T-cell (primary cell): Measurements from ENCODE around the gene SLC2A10. TPM values are rescaled to one million over a fixed set of nuclear protein-coding genes. Genes with fewer than 3 reads are reported as not detected.

Experiments used
- ATAC-seq, 4 experiments: fragments of 200-7000 bp in 3 of 4; fragments of 150-1000 bp in 1 of 4; cut with Tn5 transposase; replicated peaks in 1 of 4; 1 replicate in 3 of 4; 2 replicates in 1 of 4; pipeline ENCODE4 v1.10.0; 2021; ENCODE audit warnings: moderate library complexity in 3 of 4, mild to moderate bottlenecking in 2 of 4, moderate number of reproducible peaks in 1 of 4
- CTCF ChIA-PET, 2 donors: fragments of 300-600 bp; sonication (Branson Sonifier 250); formaldehyde crosslinking; loops; one replicate each; lab custom pipeline; 2022; ENCODE audit warnings: antibody characterized with exemption in 2 of 2; lab: Charles Lee
- POLR2A ChIA-PET, 2 donors: fragments of 300-600 bp; sonication (Branson Sonifier 250); formaldehyde crosslinking; loops; one replicate each; lab custom pipeline; 2022; ENCODE audit warnings: antibody characterized with exemption in 2 of 2; lab: Charles Lee
- DNase-seq, 35 experiments: peaks; one replicate each; pipeline versions ENCODE4 v3.0.0 to v3.0.0-alpha.2; 2013 to 2023
- H3K27ac ChIP-seq: one replicate; pipeline ENCODE4 v1.5.1; 2013; ENCODE audit warnings: low read length
- H3K27me3 ChIP-seq, 2 experiments: replicated peaks in 1 of 2; 1 replicate in 1 of 2; 2 replicates in 1 of 2; pipeline versions ENCODE4 v1.6.1 to v1.7.0; 2013; ENCODE audit warnings: low read length in 1 of 2, mixed read lengths in 1 of 2; ENCODE audit not compliant: control insufficient read depth in 2 of 2, insufficient read depth in 2 of 2; ENCODE audit errors: extremely low read depth in 1 of 2
- H3K36me3 ChIP-seq, 2 donors: 1 replicate in 1 of 2; 2 replicates in 1 of 2; pipeline versions ENCODE4 v1.6.1 to v1.7.0; 2013; ENCODE audit warnings: low read length in 1 of 2; ENCODE audit not compliant: control insufficient read depth in 2 of 2, insufficient read depth in 1 of 2; ENCODE audit errors: extremely low read depth in 1 of 2
- H3K4me1 ChIP-seq, 2 experiments: 1 replicate in 1 of 2; 2 replicates in 1 of 2; pipeline versions ENCODE4 v1.6.1 to v1.7.0; 2013; ENCODE audit warnings: low read length in 2 of 2, mixed read lengths in 1 of 2; ENCODE audit not compliant: insufficient read depth in 2 of 2, control insufficient read depth in 1 of 2; ENCODE audit errors: extremely low read depth in 1 of 2
- H3K4me3 ChIP-seq, 2 donors: 1 replicate in 1 of 2; 2 replicates in 1 of 2; pipeline versions ENCODE4 v1.5.1 to v1.7.0; 2013; ENCODE audit warnings: mild to moderate bottlenecking in 2 of 2, low read length in 1 of 2, moderate library complexity in 1 of 2; ENCODE audit not compliant: control insufficient read depth in 1 of 2; ENCODE audit errors: extremely low read depth in 1 of 2
- H3K9me3 ChIP-seq: 2 replicates; pipeline ENCODE4 v1.7.0; 2013
- H3K27ac Mint-ChIP-seq, 2 donors: one replicate each; pipeline ENCODE4 v1.8.0; 2020 to 2021; ENCODE audit warnings: mild to moderate bottlenecking in 2 of 2, mixed read lengths in 2 of 2
- H3K27me3 Mint-ChIP-seq, 2 donors: one replicate each; pipeline ENCODE4 v1.8.0; 2021 to 2022; ENCODE audit warnings: mixed read lengths in 2 of 2
- H3K36me3 Mint-ChIP-seq: one replicate; pipeline ENCODE4 v1.8.0; 2021; ENCODE audit warnings: mixed read lengths
- H3K4me1 Mint-ChIP-seq, 3 donors: one replicate each; pipeline ENCODE4 v1.8.0; 2020 to 2022; ENCODE audit warnings: mixed read lengths in 3 of 3, mild to moderate bottlenecking in 1 of 3
- H3K4me3 Mint-ChIP-seq, 3 donors: one replicate each; pipeline ENCODE4 v1.8.0; 2020 to 2022; ENCODE audit warnings: mild to moderate bottlenecking in 3 of 3, mixed read lengths in 3 of 3, moderate library complexity in 3 of 3
- H3K9me3 Mint-ChIP-seq, 3 donors: one replicate each; pipeline ENCODE4 v1.8.0; 2020 to 2022; ENCODE audit warnings: mixed read lengths in 3 of 3
- WGBS: methylation state at CpG from one replicate; pipeline ENCODE4 v1.1.5; 2013; ENCODE audit warnings: missing lambda C conversion rate; ENCODE audit not compliant: insufficient coverage; 5-methylcytosine and 5-hydroxymethylcytosine counted together
- total RNA-seq, 35 experiments: library from RNA in 6 of 35; stranded (reverse) in 6 of 35; fragments of 120-200 nt in 1 of 35; gene quantifications; one replicate each; pipeline versions ENCODE4 v1.2.1 to v1.2.4 and lab custom pipeline; 2013 to 2026

SLC2A10 gene
- total RNA-seq (under 1 TPM in 3 of 5 donors, not detected in 2; 0.07 to 0.54 (median 0.09) TPM), total RNA-seq (lab: John Stamatoyannopoulos, UW) (0 to 0.41 (median 0.04) reads per million in 29 experiments)
- 0.09 TPM for total RNA-seq (2013)

- H3K4me1 ChIP-seq: peaks cover 0 to 7% of the 10 kb centered on the region in 2 experiments
- Mint-ChIP-seq H3K27me3 (peaks cover 62 to 76% of the 10 kb centered on the region in 2 donors), H3K36me3 (no peaks in the 10 kb centered on the region), H3K4me1 (peaks cover 13 to 16% (median 13%) of the 10 kb centered on the region in 3 donors), H3K27ac (peak within 1 kb of the TSS in 1 of 2 donors; percentile 53), H3K9me3 (peaks cover 0 to 10% (median 8%) of the 10 kb centered on the region in 3 donors), H3K4me3 (peak within 1 kb of the TSS; percentile 57 to 80 (median 64))
- ATAC-seq (peak; percentile 43 to 49 (median 47)), DNase-seq (peak in 2 of 35 experiments; percentile 0 to 2)
- 9% methylated on average over 66 of the region's 67 CpGs for WGBS
- ChIA-PET POLR2A (no interaction called here), CTCF (no interaction called here)
- H3K27ac ChIP-seq: no peak within 1 kb of the TSS
- H3K27me3 ChIP-seq: peaks cover 0 to 59% of the 10 kb centered on the region in 2 experiments
- no peak within 1 kb of the TSS for H3K4me3 ChIP-seq
- no peaks in the 10 kb centered on the region for H3K9me3 ChIP-seq
- H3K36me3 ChIP-seq: no peaks in the 10 kb centered on the region
These were observed at the start of gene SLC2A10 for GRCh38 chr20:46709459-46710152. Gene SLC2A10, plus strand, starts transcription at chr20:46709649. Its CDS starts 88 bp downstream, at chr20:46709737.

GRCh38 chr20:46660487-46660886 lies 49.0 kb upstream of the SLC2A10 start:
- no peak for ATAC-seq
- no peaks in the 10 kb centered on the region for H3K27me3 Mint-ChIP-seq
- DNase-seq: no peak
- CTCF ChIA-PET: no interaction called here
- Histone ChIP-seq H3K27me3 (peaks cover 0 to 4% of the 10 kb centered on the region in 2 experiments), H3K4me3 (no peak overlapping the region), H3K36me3 (no peaks in the 10 kb centered on the region), H3K9me3 (no peaks in the 10 kb centered on the region), H3K27ac (no peak overlapping the region), H3K4me1 (no peaks in the 10 kb centered on the region)
- H3K9me3 Mint-ChIP-seq: peaks cover 0 to 9% (median 0%) of the 10 kb centered on the region in 3 donors
- H3K27ac Mint-ChIP-seq: no peak overlapping the region
- WGBS: no CpG with 5 or more reads among the region's 4 CpGs
- POLR2A ChIA-PET: no interaction called here
- peaks cover 21% of the 10 kb centered on the region for H3K36me3 Mint-ChIP-seq
- no peak overlapping the region for H3K4me3 Mint-ChIP-seq
- no peaks in the 10 kb centered on the region for H3K4me1 Mint-ChIP-seq

DNA sequence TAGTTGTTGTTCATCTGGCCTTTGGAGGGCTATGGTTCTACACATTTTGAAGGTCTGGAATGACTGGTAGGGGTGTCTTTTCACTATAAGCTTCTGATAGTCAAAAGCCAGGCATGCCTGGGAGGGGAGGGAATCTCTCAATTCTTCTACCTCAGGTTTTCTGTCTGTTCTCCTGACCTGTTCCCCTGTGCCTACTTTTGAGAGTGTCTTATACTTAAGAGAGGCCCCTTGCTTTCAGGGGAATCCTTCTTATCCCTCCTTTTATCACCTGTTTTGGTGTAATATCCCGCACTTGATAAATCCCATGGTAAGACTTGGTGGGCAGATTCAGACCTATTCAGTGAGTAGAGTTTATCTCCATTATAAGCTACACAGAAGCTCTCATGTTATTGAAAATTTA lies 47.8 kb upstream of the SLC2A10 start:
- peaks cover 0 to 9% (median 0%) of the 10 kb centered on the region in 3 donors for H3K9me3 Mint-ChIP-seq
- Histone ChIP-seq H3K27me3 (peaks cover 0 to 4% of the 10 kb centered on the region in 2 experiments), H3K4me1 (no peaks in the 10 kb centered on the region), H3K9me3 (no peaks in the 10 kb centered on the region), H3K36me3 (no peaks in the 10 kb centered on the region), H3K4me3 (no peak overlapping the region), H3K27ac (no peak overlapping the region)
- no CpG with 5 or more reads among the region's 1 CpG for WGBS
- no peak for ATAC-seq
- ChIA-PET CTCF (no interaction called here), POLR2A (no interaction called here)
- no peak overlapping the region for H3K27ac Mint-ChIP-seq
- H3K36me3 Mint-ChIP-seq: peaks cover 25% of the 10 kb centered on the region
- no peaks in the 10 kb centered on the region for H3K4me1 Mint-ChIP-seq
- DNase-seq: no peak
- H3K27me3 Mint-ChIP-seq: no peaks in the 10 kb centered on the region
- no peak overlapping the region for H3K4me3 Mint-ChIP-seq

DNA sequence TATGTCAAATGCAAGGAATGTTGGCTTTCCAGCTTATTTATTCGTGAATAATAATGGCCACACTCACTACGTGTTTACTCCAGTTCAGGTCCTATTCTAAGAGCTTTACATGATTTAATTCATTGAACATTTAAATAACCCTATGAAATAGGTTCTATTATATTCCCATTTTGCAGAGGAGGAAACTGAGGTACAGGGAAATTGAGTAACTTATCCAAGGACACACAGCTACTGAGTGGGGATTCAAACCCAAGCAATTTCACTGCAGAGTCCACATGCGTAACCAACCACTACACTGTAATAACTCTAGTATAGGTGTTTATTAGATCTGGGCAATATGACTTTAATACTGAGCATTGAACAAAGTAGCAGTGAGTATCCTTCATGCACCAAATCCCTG lies 45.9 kb upstream of the SLC2A10 start:
- Mint-ChIP-seq H3K36me3 (peaks cover 32% of the 10 kb centered on the region), H3K4me3 (no peak overlapping the region), H3K27ac (no peak overlapping the region), H3K27me3 (no peaks in the 10 kb centered on the region), H3K4me1 (no peaks in the 10 kb centered on the region), H3K9me3 (peaks cover 0 to 9% (median 0%) of the 10 kb centered on the region in 3 donors)
- peaks cover 0 to 4% of the 10 kb centered on the region in 2 experiments for H3K27me3 ChIP-seq
- H3K27ac ChIP-seq: no peak overlapping the region
- ATAC-seq: no peak
- no peak for DNase-seq
- ChIA-PET POLR2A (no interaction called here), CTCF (no interaction called here)
- no peaks in the 10 kb centered on the region for H3K4me1 ChIP-seq
- no CpG with 5 or more reads among the region's 3 CpGs for WGBS
- H3K36me3 ChIP-seq: no peaks in the 10 kb centered on the region
- no peak overlapping the region for H3K4me3 ChIP-seq
- H3K9me3 ChIP-seq: no peaks in the 10 kb centered on the region

DNA sequence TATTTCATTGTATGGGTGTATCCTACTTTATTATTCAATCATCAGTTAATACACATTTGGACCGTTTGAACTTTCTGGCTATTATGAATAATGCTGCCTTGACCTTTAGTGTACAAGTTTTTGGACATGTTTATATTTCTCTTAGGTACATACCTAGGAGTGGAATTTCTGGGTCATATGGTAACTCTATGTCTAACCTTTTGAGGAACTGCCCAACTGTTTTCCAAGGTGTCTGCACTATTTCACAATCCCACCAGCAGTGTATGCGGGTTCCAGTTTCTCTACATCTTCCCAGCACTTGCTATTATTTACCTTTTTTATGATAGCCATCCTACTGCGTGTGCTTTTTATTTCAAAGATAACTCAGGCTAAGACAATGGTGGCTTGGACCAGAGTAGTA lies 43.8 kb upstream of the SLC2A10 start:
- Histone ChIP-seq H3K4me3 (no peak overlapping the region), H3K27me3 (peaks cover 0 to 4% of the 10 kb centered on the region in 2 experiments), H3K9me3 (no peaks in the 10 kb centered on the region), H3K36me3 (no peaks in the 10 kb centered on the region), H3K4me1 (no peaks in the 10 kb centered on the region), H3K27ac (no peak overlapping the region)
- Mint-ChIP-seq H3K4me3 (no peak overlapping the region), H3K9me3 (peaks cover 0 to 10% (median 4%) of the 10 kb centered on the region in 3 donors), H3K36me3 (peaks cover 38% of the 10 kb centered on the region), H3K27me3 (no peaks in the 10 kb centered on the region), H3K4me1 (no peaks in the 10 kb centered on the region), H3K27ac (no peak overlapping the region)
- CTCF ChIA-PET: no interaction called here
- POLR2A ChIA-PET: no interaction called here
- DNase-seq (no peak), ATAC-seq (no peak)
- 100% methylated on average over 1 of the region's 3 CpGs for WGBS

- Mint-ChIP-seq H3K27me3 (no peaks in the 10 kb centered on the region), H3K4me1 (no peaks in the 10 kb centered on the region), H3K4me3 (no peak overlapping the region), H3K36me3 (peaks cover 38% of the 10 kb centered on the region), H3K27ac (no peak overlapping the region), H3K9me3 (peaks cover 2 to 10% (median 6%) of the 10 kb centered on the region in 3 donors)
- H3K27ac ChIP-seq: no peak overlapping the region
- ATAC-seq: no peak
- 100% methylated on average over 1 of the region's 3 CpGs for WGBS
- CTCF ChIA-PET: no interaction called here
- POLR2A ChIA-PET: no interaction called here
- H3K9me3 ChIP-seq: no peaks in the 10 kb centered on the region
- no peaks in the 10 kb centered on the region for H3K36me3 ChIP-seq
- H3K4me1 ChIP-seq: no peaks in the 10 kb centered on the region
- peaks cover 0 to 4% of the 10 kb centered on the region in 2 experiments for H3K27me3 ChIP-seq
- no peak overlapping the region for H3K4me3 ChIP-seq
- no peak for DNase-seq
These were observed 43.1 kb upstream of the SLC2A10 start for GRCh38 chr20:46666306-46666705.
